A549 (cell line): ENCODE results near the gene ADGRG3. TPM values are rescaled to one million over a fixed set of nuclear protein-coding genes. Genes with fewer than 3 reads are reported as not detected.

Source experiments
- ATAC-seq, 2 experiments: fragments of 200-7000 bp in 1 of 2; fragments of >200 bp in 1 of 2; cut with Nextera tagmentation in 1 of 2; cut with Tn5 transposase in 1 of 2; 3 replicates each; pipeline versions ENCODE4 v1.8.0 to v1.9.1; 2018 to 2020; ENCODE audit warnings: mild to moderate bottlenecking in 1 of 2, moderate library complexity in 1 of 2
- CTCF ChIA-PET: fragments of 300-600 bp; sonication (Branson Sonifier 250); formaldehyde crosslinking; extraction: SDS; loops from one replicate; lab custom pipeline; 2021; ENCODE audit warnings: antibody characterized with exemption, inconsistent platforms; lab: Yijun Ruan, JAX
- POLR2A ChIA-PET: fragments of 350-600 bp; formaldehyde crosslinking; extraction: SDS; loops from one replicate; lab custom pipeline; 2021; ENCODE audit warnings: antibody characterized with exemption, inconsistent platforms; lab: Yijun Ruan, JAX
- DNase-seq, 2 experiments: peaks; one replicate each; pipeline versions ENCODE4 v3.0.0 to v3.0.0-alpha.2; 2011 to 2016; ENCODE audit warnings: low read depth in 1 of 2, low spot score in 1 of 2
- FAIRE-seq: peaks from 2 replicates; lab custom pipeline; 2011; peaks lifted over from hg19 to GRCh38; lab: Jason Lieb, UNC
- H3K27ac ChIP-seq, 2 experiments: fragments of >200 bp; sonication (Bioruptor Twin); formaldehyde crosslinking; 3 replicates each; pipeline ENCODE4 v1.5.1; 2016 to 2017
- H3K4me1 ChIP-seq: fragments of >200 bp; sonication (Bioruptor Twin); formaldehyde crosslinking; 3 replicates; pipeline ENCODE4 v1.6.1; 2016
- H3K4me2 ChIP-seq: fragments of >200 bp; sonication (Bioruptor Twin); formaldehyde crosslinking; 3 replicates; pipeline ENCODE4 v1.6.1; 2016
- H3K4me3 ChIP-seq: fragments of >200 bp; sonication (Bioruptor Twin); formaldehyde crosslinking; 3 replicates; pipeline ENCODE4 v1.5.1; 2016
- H3K9me3 ChIP-seq: fragments of >200 bp; sonication (Bioruptor Twin); formaldehyde crosslinking; 3 replicates; pipeline ENCODE4 v1.6.1; 2016
- ATOH8 ChIP-seq: fragments of 250-450 bp; sonication (Bioruptor Pico); IDR thresholded peaks from 2 replicates; pipeline ENCODE4 v1.5.0; 2020; ENCODE audit warnings: low read depth, mild to moderate bottlenecking, moderate library complexity
- CBX8 ChIP-seq: fragments of 200-600 bp; sonication (generic); IDR thresholded peaks from 2 replicates; pipeline ENCODE4 v1.6.1; 2016
- CHD4 ChIP-seq: fragments of 200-600 bp; sonication (generic); IDR thresholded peaks from 2 replicates; pipeline ENCODE4 v1.6.1; 2016; ENCODE audit warnings: antibody characterized with exemption, mild to moderate bottlenecking, borderline replicate concordance
- CTCF ChIP-seq: fragments of >200 bp; sonication (Bioruptor Twin); formaldehyde crosslinking; IDR thresholded peaks from 3 replicates; pipeline ENCODE4 v1.5.1; 2016
- E2F6 ChIP-seq: IDR thresholded peaks from 2 replicates; pipeline ENCODE4 v1.6.1; 2012; ENCODE audit warnings: low read depth, borderline replicate concordance
- HDAC2 ChIP-seq: fragments of 200-600 bp; sonication (generic); IDR thresholded peaks from 2 replicates; pipeline ENCODE4 v1.6.1; 2016
- HES2 ChIP-seq: fragments of >200 bp; sonication (Bioruptor Twin); formaldehyde crosslinking; IDR thresholded peaks from 2 replicates; pipeline ENCODE4 v1.6.1; 2016
- HMGXB4 ChIP-seq: fragments of 250-450 bp; sonication (Bioruptor Pico); IDR thresholded peaks from 2 replicates; pipeline ENCODE4 v1.5.0; 2021; ENCODE audit warnings: mild to moderate bottlenecking, moderate library complexity, borderline replicate concordance
- HOXB13 ChIP-seq: fragments of 250-450 bp; sonication (Bioruptor Pico); IDR thresholded peaks from 2 replicates; pipeline ENCODE4 v1.5.0; 2020; ENCODE audit warnings: low read depth, mild to moderate bottlenecking, moderate library complexity
- KDM1A ChIP-seq: fragments of 200-600 bp; sonication (generic); IDR thresholded peaks from 2 replicates; pipeline ENCODE4 v1.6.1; 2016; ENCODE audit warnings: low read depth, mild to moderate bottlenecking
- MAFK ChIP-seq: fragments of 450-650 bp; IDR thresholded peaks from 2 replicates; pipeline ENCODE4 v1.6.1; 2014; ENCODE audit not compliant: partially characterized antibody
- MAZ ChIP-seq: fragments of 150-350 bp; IDR thresholded peaks from 2 replicates; pipeline ENCODE4 v1.6.1; 2014; ENCODE audit warnings: antibody characterized with exemption, low read depth, low read length, borderline replicate concordance
- NR3C1 ChIP-seq: fragments of >200 bp; sonication (Bioruptor Twin); formaldehyde crosslinking; IDR thresholded peaks from 3 replicates; pipeline ENCODE4 v1.6.1; 2017
- RFX5 ChIP-seq: fragments of 450-650 bp; IDR thresholded peaks from 2 replicates; pipeline ENCODE4 v1.7.1; 2014; ENCODE audit warnings: antibody characterized with exemption, mild to moderate bottlenecking, moderate library complexity
- TP53 ChIP-seq: fragments of 250-450 bp; sonication (Bioruptor Pico); IDR thresholded peaks from 2 replicates; pipeline ENCODE4 v1.5.0; 2021; ENCODE audit warnings: mild to moderate bottlenecking, moderate library complexity
- USF2 ChIP-seq: fragments of 450-650 bp; IDR thresholded peaks from 2 replicates; pipeline ENCODE4 v1.6.1; 2014; ENCODE audit warnings: antibody characterized with exemption
- ZC3H11A ChIP-seq: fragments of 450-650 bp; IDR thresholded peaks from 2 replicates; pipeline ENCODE4 v1.6.1; 2014; ENCODE audit warnings: antibody characterized with exemption, mild to moderate bottlenecking
- ZFP36 ChIP-seq: fragments of 450-650 bp; IDR thresholded peaks from 2 replicates; pipeline ENCODE4 v1.6.1; 2014; ENCODE audit warnings: borderline replicate concordance; ENCODE audit not compliant: partially characterized antibody
- ZSCAN20 ChIP-seq: fragments of 250-450 bp; sonication (Bioruptor Pico); IDR thresholded peaks from 2 replicates; pipeline ENCODE4 v1.8.0; 2022; ENCODE audit warnings: mild to moderate bottlenecking, moderate library complexity
- WGBS: methylation state at CpG from one replicate; pipeline ENCODE4 v1.1.6; 2017; ENCODE audit errors: missing lambda C conversion rate; 5-methylcytosine and 5-hydroxymethylcytosine counted together
- polyA plus RNA-seq, 4 experiments: library from polyadenylated mRNA; depleted of rRNA in 3 of 4; stranded (reverse); fragments of >200 nt; fragmentation: RNase III in 1 of 4; extraction: RNeasy Plus Mini Kit Qiagen cat#74134 plus additional on column Dnase treatment in 1 of 4; gene quantifications; 2 replicates in 3 of 4; 3 replicates in 1 of 4; pipeline ENCODE4 v1.2.3, GENCODE V29; 2011 to 2017

Gene ADGRG3
- polyA plus RNA-seq, 2 of the 4 experiments (the other 2 are of a cell fraction) = 0.25 to 0.45 TPM

- FAIRE-seq (no peak), DNase-seq (no peak), ATAC-seq (no peak)
- H3K4me3 ChIP-seq = no peak overlapping the region
- 93% methylated on average over 9 of the region's 9 CpGs for WGBS
- H3K27ac ChIP-seq = peak overlapping the region in 1 of 2 experiments; percentile 52; a peak in 3 of 6 replicates
- TF ChIP-seq KDM1A = no peak
- TF ChIP-seq ZFP36 = no peak
- no peak for TF ChIP-seq ZSCAN20
- TF ChIP-seq HOXB13 (CRISPR knock-in tag) = no peak
- no peak for TF ChIP-seq E2F6
- no peak for TF ChIP-seq CTCF
- TF ChIP-seq ZC3H11A = no peak
- TF ChIP-seq MAZ = no peak
- no peak for TF ChIP-seq CHD4
- TF ChIP-seq USF2 = no peak
- TF ChIP-seq RFX5 = no peak
- no peak for TF ChIP-seq HES2
- TF ChIP-seq ATOH8 (CRISPR knock-in tag) = no peak
- no peak for TF ChIP-seq HDAC2
- TF ChIP-seq HMGXB4 (CRISPR knock-in tag) = no peak
- TF ChIP-seq CBX8 = no peak
- no peak for TF ChIP-seq MAFK
- H3K4me1 ChIP-seq = peaks cover 49% of the 10 kb centered on the region
- POLR2A ChIA-PET = no interaction called here
- no peak overlapping the region for H3K4me2 ChIP-seq
- CTCF ChIA-PET = interaction anchor here (1.0 to 12.7 kb wide), 5 partner anchors 8 to 96 kb away, joined by 3 to 227 read pairs (median 39); partner anchors contain the start of gene ADGRG1
- no peaks in the 10 kb centered on the region for H3K9me3 ChIP-seq
Observed at GRCh38 chr16:57640185-57640584, 27.9 kb upstream of the ADGRG3 start.

GRCh38 chr16:57640612-57641011 lies 27.5 kb upstream of the ADGRG3 start:
- ChIA-PET POLR2A (no interaction called here), CTCF (interaction anchor here (0.9 to 12.7 kb wide), 8 partner anchors 7 to 96 kb away, joined by 3 to 227 read pairs (median 20); partner anchors contain the start of gene ADGRG1)
- ATAC-seq (no peak), FAIRE-seq (no peak), DNase-seq (no peak)
- TF ChIP-seq NR3C1 (no peak), TP53 (CRISPR knock-in tag) (no peak), HMGXB4 (CRISPR knock-in tag) (no peak), ZFP36 (no peak)
- Histone ChIP-seq H3K4me3 (no peak overlapping the region), H3K9me3 (no peaks in the 10 kb centered on the region), H3K4me1 (peaks cover 49% of the 10 kb centered on the region), H3K27ac (peak overlapping the region in 1 of 2 experiments; percentile 45; a peak in 3 of 6 replicates), H3K4me2 (no peak overlapping the region)
- WGBS = 81% methylated on average over 7 of the region's 8 CpGs
